ENCODE measurements around the gene TSEN54.

Gene TSEN54

GRCh38 chr17:75565618-75566017, 49.3 kb downstream of the TSEN54 start:
- DNase-seq (ENCODE audit: low read depth), result no peak

- DNase-seq (ENCODE audit: low read depth), result no peak
These were observed 50.1 kb downstream of the TSEN54 start for GRCh38 chr17:75566416-75566815.

- no peak for DNase-seq (ENCODE audit: low read depth)
These were observed 50.5 kb downstream of the TSEN54 start for GRCh38 chr17:75566834-75567233.

GRCh38 chr17:75568412-75569255, 52.3 kb downstream of the TSEN54 start:
- no peak for DNase-seq (ENCODE audit: low read depth)

GRCh38 chr17:75570034-75570676, 53.8 kb downstream of the TSEN54 start:
- DNase-seq (ENCODE audit: low read depth), result no peak

- DNase-seq (ENCODE audit: low read depth), result no peak
These were observed 54.4 kb downstream of the TSEN54 start for GRCh38 chr17:75570772-75571171.

GRCh38 chr17:75571197-75571884, 55.0 kb downstream of the TSEN54 start:
- no peak for DNase-seq (ENCODE audit: low read depth)

- DNase-seq (ENCODE audit: low read depth), result no peak
These were observed 55.5 kb downstream of the TSEN54 start for GRCh38 chr17:75571885-75572215.

GRCh38 chr17:75572713-75573539, 56.6 kb downstream of the TSEN54 start:
- no peak for DNase-seq (ENCODE audit: low read depth)

- DNase-seq (ENCODE audit: low read depth), result no peak
These were observed 57.2 kb downstream of the TSEN54 start for GRCh38 chr17:75573540-75573957.

GRCh38 chr17:75573994-75574393, 57.7 kb downstream of the TSEN54 start:
- DNase-seq (ENCODE audit: low read depth), result no peak
